HEK293 (cell line): ENCODE results near the gene PRAMEF18.
"Not testable (repeated sequence)": the region's sequence is repeated elsewhere in the genome, so short reads cannot be mapped to it uniquely, and the experiment has no call there.

Experiments
- CTCF ChIA-PET: fragments of 350-600 bp; formaldehyde crosslinking; extraction: SDS; loops from one replicate; lab custom pipeline; 2021; ENCODE audit warnings: antibody characterized with exemption; lab: Yijun Ruan, JAX
- POLR2A ChIA-PET: fragments of 300-600 bp; formaldehyde crosslinking; extraction: SDS; loops from one replicate; lab custom pipeline; 2020; ENCODE audit warnings: antibody characterized with exemption, inconsistent platforms; lab: Yijun Ruan, JAX
- H3K27ac ChIP-seq: fragments of 200-500 bp; sonication (Bioruptor generic); 2 replicates; pipeline ENCODE4 v1.5.1; 2014; ENCODE audit warnings: low read depth, low read length, control low read depth, inconsistent platforms; ENCODE audit errors: extremely low read depth
- H3K36me3 ChIP-seq, 2 experiments: fragments of 200-500 bp in 1 of 2; sonication (Bioruptor generic) in 1 of 2; 1 replicate in 1 of 2; 2 replicates in 1 of 2; pipeline ENCODE4 v1.5.1; 2014 to 2017; ENCODE audit warnings: inconsistent platforms in 2 of 2, low read length in 2 of 2; ENCODE audit not compliant: control insufficient read depth in 2 of 2, insufficient read depth in 1 of 2
- H3K4me1 ChIP-seq: fragments of 200-500 bp; sonication (Bioruptor generic); 2 replicates; pipeline ENCODE4 v1.5.1; 2014; ENCODE audit warnings: mild to moderate bottlenecking, low read length, inconsistent platforms; ENCODE audit not compliant: control insufficient read depth, insufficient read depth
- H3K4me3 ChIP-seq: 2 replicates; pipeline ENCODE4 v1.5.1; 2011; ENCODE audit warnings: low read depth, mild to moderate bottlenecking, control low read depth, low read length, moderate library complexity
- H3K9me3 ChIP-seq: fragments of 200-500 bp; sonication (Bioruptor generic); 2 replicates; pipeline ENCODE4 v1.5.1; 2014; ENCODE audit warnings: low read depth, low read length, inconsistent platforms; ENCODE audit not compliant: control insufficient read depth, insufficient read depth
- BCL6B ChIP-seq: fragments of 450-650 bp; formaldehyde crosslinking; IDR thresholded peaks from 2 replicates; pipeline ENCODE4 v1.5.1; 2017; ENCODE audit warnings: missing biosample characterization, missing genetic modification characterization
- GLIS2 ChIP-seq: fragments of 450-650 bp; formaldehyde crosslinking; IDR thresholded peaks from 2 replicates; pipeline ENCODE4 v1.5.1; 2016; ENCODE audit warnings: missing biosample characterization, missing genetic modification characterization
- PATZ1 ChIP-seq: fragments of 450-650 bp; formaldehyde crosslinking; IDR thresholded peaks from 2 replicates; pipeline ENCODE4 v1.5.1; 2016; ENCODE audit warnings: missing biosample characterization, missing genetic modification characterization
- ZBTB49 ChIP-seq: fragments of 450-650 bp; formaldehyde crosslinking; IDR thresholded peaks from 2 replicates; pipeline ENCODE4 v1.5.1; 2016; ENCODE audit warnings: missing biosample characterization, missing genetic modification characterization, low read depth
- ZFP37 ChIP-seq: fragments of 450-650 bp; formaldehyde crosslinking; IDR thresholded peaks from 2 replicates; pipeline ENCODE4 v1.5.1; 2016; ENCODE audit warnings: missing biosample characterization, missing genetic modification characterization
- ZIC2 ChIP-seq: fragments of 450-650 bp; formaldehyde crosslinking; IDR thresholded peaks from 2 replicates; pipeline ENCODE4 v1.5.1; 2016; ENCODE audit warnings: missing biosample characterization, missing genetic modification characterization
- ZNF18 ChIP-seq: fragments of 450-650 bp; formaldehyde crosslinking; IDR thresholded peaks from 2 replicates; pipeline ENCODE4 v1.5.1; 2016; ENCODE audit warnings: missing biosample characterization, missing genetic modification characterization
- ZNF221 ChIP-seq: fragments of 450-650 bp; formaldehyde crosslinking; IDR thresholded peaks from 2 replicates; pipeline ENCODE4 v1.5.1; 2017; ENCODE audit warnings: missing biosample characterization, missing genetic modification characterization, borderline replicate concordance
- ZNF292 ChIP-seq: fragments of 450-650 bp; formaldehyde crosslinking; IDR thresholded peaks from 2 replicates; pipeline ENCODE4 v1.5.1; 2016; ENCODE audit warnings: low read depth, missing biosample characterization, missing genetic modification characterization, borderline replicate concordance
- ZNF426 ChIP-seq: fragments of 450-650 bp; formaldehyde crosslinking; IDR thresholded peaks from 2 replicates; pipeline ENCODE4 v1.5.1; 2017; ENCODE audit warnings: missing biosample characterization, missing genetic modification characterization, mild to moderate bottlenecking, inconsistent platforms, moderate library complexity
- ZNF626 ChIP-seq: fragments of 450-650 bp; sonication (Bioruptor Pico); formaldehyde crosslinking; IDR thresholded peaks from 2 replicates; pipeline ENCODE4 v1.5.1; 2018; ENCODE audit warnings: missing biosample characterization, missing genetic modification characterization, inconsistent platforms
- ZNF639 ChIP-seq: fragments of 450-650 bp; formaldehyde crosslinking; IDR thresholded peaks from 2 replicates; pipeline ENCODE4 v1.5.1; 2016; ENCODE audit warnings: missing biosample characterization, missing genetic modification characterization
- ZNF776 ChIP-seq: fragments of 450-650 bp; formaldehyde crosslinking; IDR thresholded peaks from 2 replicates; pipeline ENCODE4 v1.5.0; 2017; ENCODE audit warnings: missing biosample characterization, missing genetic modification characterization, borderline replicate concordance
- ZNF785 ChIP-seq: fragments of 450-650 bp; formaldehyde crosslinking; IDR thresholded peaks from 2 replicates; pipeline ENCODE4 v1.5.1; 2016; ENCODE audit warnings: missing biosample characterization, missing genetic modification characterization
- ZSCAN4 ChIP-seq: fragments of 450-650 bp; formaldehyde crosslinking; IDR thresholded peaks from 2 replicates; pipeline ENCODE4 v1.5.1; 2017; ENCODE audit warnings: missing biosample characterization, missing genetic modification characterization

The PRAMEF18 gene

GRCh38 chr1:13224480-13225060 lies 1.4 kb downstream of the PRAMEF18 start:
- ChIA-PET CTCF (no interaction called here), POLR2A (no interaction called here)
- Histone ChIP-seq H3K4me3 (no peak overlapping the region), H3K4me1 (no peaks in the 10 kb centered on the region), H3K9me3 (no peaks in the 10 kb centered on the region), H3K27ac (no peak overlapping the region), H3K36me3 (no peaks in the 10 kb centered on the region)
- TF ChIP-seq ZIC2 (tag by site-specific recombination) (no peak), ZSCAN4 (no peak), ZNF426 (tag by site-specific recombination) (no peak), ZNF221 (tag by site-specific recombination) (no peak), ZNF639 (tag by site-specific recombination) (no peak), BCL6B (tag by site-specific recombination) (no peak), ZNF18 (tag by site-specific recombination) (no peak), ZBTB49 (tag by site-specific recombination) (no peak), GLIS2 (tag by site-specific recombination) (no peak), ZFP37 (tag by site-specific recombination) (no peak), ZNF785 (tag by site-specific recombination) (no peak), PATZ1 (tag by site-specific recombination) (no peak), ZNF776 (tag by site-specific recombination) (no peak), ZNF292 (tag by site-specific recombination) (no peak), ZNF626 (tag by site-specific recombination) (no peak)

- H3K4me3 ChIP-seq, POLR2A ChIA-PET, CTCF ChIA-PET, H3K36me3 ChIP-seq, H3K9me3 ChIP-seq, H3K4me1 ChIP-seq, H3K27ac ChIP-seq: not testable (repeated sequence)
These were observed 3.2 kb downstream of the PRAMEF18 start for GRCh38 chr1:13222788-13223187.

- H3K36me3 ChIP-seq, POLR2A ChIA-PET, CTCF ChIA-PET, H3K27ac ChIP-seq, H3K9me3 ChIP-seq, H3K4me3 ChIP-seq, H3K4me1 ChIP-seq: not testable (repeated sequence)
These were observed 6.8 kb downstream of the PRAMEF18 start for GRCh38 chr1:13219203-13219602.

GRCh38 chr1:13216619-13217018 lies 9.3 kb downstream of the PRAMEF18 start:
- CTCF ChIA-PET, H3K4me3 ChIP-seq, H3K27ac ChIP-seq, H3K4me1 ChIP-seq, H3K36me3 ChIP-seq, POLR2A ChIA-PET, H3K9me3 ChIP-seq: not testable (repeated sequence)
